Measurements from ENCODE around the gene FOXO1.

FOXO1 gene

GRCh38 chr13:40640202-40640601, 26.2 kb downstream of the FOXO1 start:
- TF ChIP-seq CTCF (IDR thresholded peaks at IDR 0.05; ENCODE audit: low read depth, low read length, missing control alignments): no peak
- Histone ChIP-seq H3K27me3 (replicated peaks) (no peaks in the 10 kb centered on the region), H3K4me3 (ENCODE audit: low read depth, low read length) (no peak overlapping the region), H3K36me3 (replicated peaks) (no peaks in the 10 kb centered on the region), H3K27ac (no peak overlapping the region)
- in situ Hi-C loops (cut with HindIII; ENCODE audit: low pct_ligation_motif_present, low sequenced_read_pairs): no loop called here
- no peak for DNase-seq

DNA sequence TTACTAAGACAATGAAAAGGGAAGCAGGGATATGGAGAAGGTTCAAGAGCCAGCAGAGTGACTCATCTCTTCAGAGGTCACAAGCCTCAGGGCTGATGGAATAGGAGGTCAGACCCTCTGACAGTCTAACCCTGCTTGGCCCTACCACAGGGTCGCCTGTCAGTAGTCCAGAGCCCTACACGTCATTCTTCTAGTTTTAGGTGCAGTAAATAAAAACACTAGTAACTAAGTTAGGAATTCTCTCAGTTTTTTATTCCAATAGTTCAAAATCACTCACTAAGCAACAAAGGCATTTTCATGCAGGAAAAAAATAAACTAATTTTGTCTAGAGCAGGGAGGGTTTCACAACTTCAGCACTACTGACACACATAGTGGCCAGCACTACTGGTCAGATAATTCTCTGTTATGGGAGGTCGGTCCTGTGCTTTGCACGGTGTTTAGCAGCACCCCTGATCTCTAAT, 27.2 kb downstream of the FOXO1 start:
- Histone ChIP-seq H3K27me3 (replicated peaks) (no peaks in the 10 kb centered on the region), H3K4me3 (ENCODE audit: low read depth, low read length) (no peak overlapping the region), H3K27ac (no peak overlapping the region), H3K36me3 (replicated peaks) (no peaks in the 10 kb centered on the region)
- TF ChIP-seq CTCF (IDR thresholded peaks at IDR 0.05; ENCODE audit: low read depth, low read length, missing control alignments): no peak
- in situ Hi-C loops (cut with HindIII; ENCODE audit: low pct_ligation_motif_present, low sequenced_read_pairs): no loop called here
- DNase-seq: peak; percentile 42

- in situ Hi-C loops (cut with HindIII; ENCODE audit: low pct_ligation_motif_present, low sequenced_read_pairs): no loop called here
- TF ChIP-seq CTCF (IDR thresholded peaks at IDR 0.05; ENCODE audit: low read depth, low read length, missing control alignments): no peak
- no peak overlapping the region for H3K27ac ChIP-seq
- no peaks in the 10 kb centered on the region for H3K36me3 ChIP-seq (replicated peaks)
- H3K4me3 ChIP-seq (ENCODE audit: low read depth, low read length): no peak overlapping the region
- H3K27me3 ChIP-seq (replicated peaks): no peaks in the 10 kb centered on the region
- peak; percentile 29 for DNase-seq
Measured at GRCh38 chr13:40637643-40638042, 28.8 kb downstream of the FOXO1 start.

GRCh38 chr13:40635315-40635995, 31.0 kb downstream of the FOXO1 start:
- DNase-seq: no peak
- Histone ChIP-seq H3K27ac (no peak overlapping the region), H3K36me3 (replicated peaks) (no peaks in the 10 kb centered on the region), H3K27me3 (replicated peaks) (no peaks in the 10 kb centered on the region), H3K4me3 (ENCODE audit: low read depth, low read length) (no peak overlapping the region)
- in situ Hi-C loops (cut with HindIII; ENCODE audit: low pct_ligation_motif_present, low sequenced_read_pairs): no loop called here
- no peak for TF ChIP-seq CTCF (IDR thresholded peaks at IDR 0.05; ENCODE audit: low read depth, low read length, missing control alignments)

DNA sequence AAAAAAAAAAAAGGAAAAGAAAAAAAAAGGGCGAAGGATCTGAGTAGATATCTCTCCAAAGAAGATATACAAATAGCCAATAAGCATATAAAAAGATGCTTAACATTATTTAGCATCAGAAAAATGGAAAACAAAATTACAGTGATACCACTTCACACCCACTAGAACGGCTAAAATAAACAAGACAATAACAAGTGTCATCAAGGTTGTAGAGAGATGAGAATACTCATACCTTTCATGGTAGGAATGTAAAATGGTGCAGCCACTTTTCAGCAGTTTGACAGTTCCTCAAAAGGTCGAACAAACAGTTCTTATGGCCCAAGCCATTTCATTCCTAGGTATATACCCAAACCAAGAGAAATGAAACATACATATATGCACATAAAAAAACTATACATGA, 33.5 kb downstream of the FOXO1 start:
- Histone ChIP-seq H3K27ac (no peak overlapping the region), H3K27me3 (replicated peaks) (no peaks in the 10 kb centered on the region), H3K4me3 (ENCODE audit: low read depth, low read length) (no peak overlapping the region), H3K36me3 (replicated peaks) (no peaks in the 10 kb centered on the region)
- no peak for DNase-seq
- in situ Hi-C loops (cut with HindIII; ENCODE audit: low pct_ligation_motif_present, low sequenced_read_pairs): no loop called here
- no peak for TF ChIP-seq CTCF (IDR thresholded peaks at IDR 0.05; ENCODE audit: low read depth, low read length, missing control alignments)

GRCh38 chr13:40631605-40632004, 34.8 kb downstream of the FOXO1 start:
- TF ChIP-seq CTCF (IDR thresholded peaks at IDR 0.05; ENCODE audit: low read depth, low read length, missing control alignments): no peak

More at GRCh38 chr13:40631605-40632004, 34.8 kb downstream of the FOXO1 start:
- no peaks in the 10 kb centered on the region for H3K27me3 ChIP-seq (replicated peaks)
- no peak overlapping the region for H3K4me3 ChIP-seq (ENCODE audit: low read depth, low read length)
- H3K36me3 ChIP-seq (replicated peaks): no peaks in the 10 kb centered on the region
- H3K27ac ChIP-seq: no peak overlapping the region
- no peak for DNase-seq
- in situ Hi-C loops (cut with HindIII; ENCODE audit: low pct_ligation_motif_present, low sequenced_read_pairs): no loop called here
